Neural progenitor cell (in vitro differentiated cells): ENCODE data around the gene GPR180.

Experiments used
- EZH2 ChIP-seq: fragments of 200-600 bp; sonication (generic); IDR thresholded peaks from 2 replicates; pipeline ENCODE4 v1.6.1; 2017; ENCODE audit warnings: antibody characterized with exemption, mild to moderate bottlenecking, moderate library complexity
- EZH2phosphoT487 ChIP-seq: fragments of 200-600 bp; sonication (generic); IDR thresholded peaks from 2 replicates; pipeline ENCODE4 v1.6.1; 2017; ENCODE audit warnings: antibody characterized with exemption

DNA sequence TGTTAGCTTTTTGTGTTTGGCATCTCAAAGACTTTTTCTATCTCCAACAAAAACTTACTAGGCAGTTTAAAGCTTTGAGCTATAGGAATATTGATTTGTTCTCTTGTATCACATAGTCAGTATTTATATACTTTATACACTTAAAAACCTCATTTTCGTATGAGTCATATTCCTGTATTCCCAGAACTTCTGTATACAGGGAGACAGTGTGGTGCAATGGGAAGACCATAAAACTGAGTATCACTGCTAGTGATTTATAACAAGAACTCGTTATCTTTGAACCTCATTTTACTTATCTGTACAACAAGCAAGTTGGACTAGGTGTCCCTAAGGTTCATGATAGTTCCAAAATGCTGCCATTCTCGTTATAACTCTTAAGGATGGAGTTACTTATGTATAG lies 6.3 kb downstream of the GPR180 start:
- TF ChIP-seq EZH2phosphoT487, result no peak
- TF ChIP-seq EZH2, result no peak
